PC-9 (cell line): ENCODE measurements around the gene CRYZL1. TPM values are rescaled to one million over a fixed set of nuclear protein-coding genes. Genes with fewer than 3 reads are reported as not detected.

ENCODE experiments used
- BruUV-seq: library from RNA; stranded (reverse); fragments of 400-500 nt; replicated peaks from 2 replicates; lab custom pipeline; 2021; lab: Mats Ljungman, UMichigan
- CTCF ChIA-PET: fragments of 300-600 bp; sonication (Branson Sonifier 250); formaldehyde crosslinking; loops from one replicate; lab custom pipeline; 2022; ENCODE audit warnings: antibody characterized with exemption; lab: Charles Lee
- POLR2A ChIA-PET: fragments of 300-600 bp; sonication (Branson Sonifier 250); formaldehyde crosslinking; loops from one replicate; lab custom pipeline; 2022; ENCODE audit warnings: antibody characterized with exemption; ENCODE audit not compliant: unreplicated experiment; lab: Charles Lee
- DNase-seq, 2 experiments: peaks; one replicate each; pipeline versions ENCODE4 v3.0.0 to v3.0.0-alpha.2; 2015 to 2022; ENCODE audit warnings: mixed read lengths in 1 of 2
- H2AFZ ChIP-seq: fragments of 200-600 bp; sonication (generic); 2 replicates; pipeline ENCODE4 v1.8.1; 2017; ENCODE audit warnings: antibody characterized with exemption
- H3F3A ChIP-seq: fragments of 200-600 bp; sonication (generic); 2 replicates; pipeline ENCODE4 v1.8.1; 2017; ENCODE audit warnings: antibody characterized with exemption, mild to moderate bottlenecking, low read depth; ENCODE audit not compliant: insufficient read depth
- H3K27ac ChIP-seq: fragments of 200-600 bp; sonication (generic); 2 replicates; pipeline ENCODE4 v1.6.1; 2016; ENCODE audit warnings: mixed run types
- H3K27me3 ChIP-seq: fragments of 200-600 bp; sonication (generic); 2 replicates; pipeline ENCODE4 v1.6.1; 2016; ENCODE audit warnings: low read depth, mixed run types; ENCODE audit not compliant: insufficient read depth
- H3K36me3 ChIP-seq: fragments of 200-600 bp; sonication (generic); 2 replicates; pipeline ENCODE4 v1.6.1; 2016; ENCODE audit warnings: low read depth, mixed run types
- H3K4me1 ChIP-seq: fragments of 200-600 bp; sonication (generic); replicated peaks from 2 replicates; pipeline ENCODE4 v1.6.1; 2016; ENCODE audit warnings: mixed run types; ENCODE audit not compliant: insufficient read depth
- H3K4me2 ChIP-seq: fragments of 200-600 bp; sonication (generic); 2 replicates; pipeline ENCODE4 v1.6.1; 2017; ENCODE audit warnings: mixed run types
- H3K4me3 ChIP-seq: fragments of 200-600 bp; sonication (generic); 2 replicates; pipeline ENCODE4 v1.6.1; 2016; ENCODE audit warnings: mixed run types
- H3K79me2 ChIP-seq: fragments of 200-600 bp; sonication (generic); 2 replicates; pipeline ENCODE4 v1.6.1; 2017; ENCODE audit warnings: low read depth, mixed run types
- H3K9me2 ChIP-seq: fragments of 200-600 bp; sonication (generic); 2 replicates; pipeline ENCODE4 v1.8.1; 2017; ENCODE audit warnings: mild to moderate bottlenecking; ENCODE audit not compliant: insufficient read depth
- H3K9me3 ChIP-seq: fragments of 200-600 bp; sonication (generic); 2 replicates; pipeline ENCODE4 v1.8.1; 2016; ENCODE audit warnings: low read depth; ENCODE audit not compliant: insufficient read depth
- H4K20me1 ChIP-seq: fragments of 200-600 bp; sonication (generic); 2 replicates; pipeline ENCODE4 v1.8.1; 2017; ENCODE audit not compliant: insufficient read depth
- CTCF ChIP-seq: fragments of 200-600 bp; sonication (generic); conservative IDR thresholded peaks from 2 replicates; pipeline ENCODE4 v1.6.1; 2017; ENCODE audit warnings: mixed run types, antibody characterized with exemption, mild to moderate bottlenecking, moderate library complexity
- EZH2 ChIP-seq: fragments of 200-600 bp; sonication (generic); IDR thresholded peaks from 2 replicates; pipeline ENCODE4 v1.8.0; 2017; ENCODE audit warnings: antibody characterized with exemption, low read depth
- intact Hi-C: fragments of 100-400 bp; cut with micrococcal nuclease; formaldehyde crosslinking; loops from one replicate; pipeline ENCODE4 v1.10.0; 2022; ENCODE audit not compliant: unreplicated experiment
- total RNA-seq: library from RNA; stranded (reverse); gene quantifications from 2 replicates; pipeline ENCODE4 v1.2.3, GENCODE V29; 2021

The CRYZL1 gene
- total RNA-seq, 1 experiment from 2014 or later, result 22.4 TPM

DNA sequence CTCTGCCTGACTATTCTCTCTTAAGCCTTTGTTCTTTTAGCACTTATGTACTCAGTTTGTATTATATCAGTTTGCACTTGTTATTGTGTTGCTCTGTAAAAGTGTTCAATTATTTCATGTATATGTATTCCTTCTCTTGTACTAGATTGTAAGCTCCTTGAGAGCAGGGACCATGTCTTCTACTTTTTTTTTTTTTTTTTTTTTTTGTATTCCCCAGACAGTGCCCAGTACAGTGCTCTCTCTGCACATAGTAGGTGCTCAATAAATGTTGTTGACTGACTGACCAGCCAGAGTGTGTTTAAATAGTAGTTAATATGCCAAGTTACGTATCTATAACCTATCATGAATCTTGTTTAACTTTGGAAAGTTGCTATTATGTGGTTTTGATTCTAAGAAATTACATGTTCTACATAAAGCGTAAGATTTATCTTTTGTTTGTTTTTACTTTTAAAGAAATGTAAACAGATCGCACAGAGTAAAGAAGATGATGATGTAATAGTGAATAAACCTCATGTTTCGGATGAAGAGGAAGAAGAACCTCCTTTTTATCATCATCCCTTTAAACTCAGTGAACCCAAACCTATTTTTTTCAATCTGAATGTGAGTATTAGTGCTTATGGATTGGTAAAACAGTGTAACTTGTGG is 82.6 kb downstream of the CRYZL1 start:
- H3K9me2 ChIP-seq, result no peaks in the 10 kb centered on the region
- no peaks in the 10 kb centered on the region for H3K9me3 ChIP-seq
- H4K20me1 ChIP-seq, result peaks cover 53% of the 10 kb centered on the region
- no peak overlapping the region for H3K4me2 ChIP-seq
- DNase-seq, result no peak
- no peaks in the 10 kb centered on the region for H3K27me3 ChIP-seq
- peaks cover 45% of the 10 kb centered on the region for H3K36me3 ChIP-seq
- BruUV-seq, result no TSS peak
- H3K79me2 ChIP-seq, result peaks cover 44% of the 10 kb centered on the region
- no peak overlapping the region for H3K27ac ChIP-seq
- intact Hi-C loops, result no loop called here
- POLR2A ChIA-PET, result no interaction called here
- CTCF ChIA-PET, result no interaction called here
- no peak overlapping the region for H2AFZ ChIP-seq
- H3F3A ChIP-seq, result peaks cover 5% of the 10 kb centered on the region; the same call in 1 of the 2 replicates
- no peaks in the 10 kb centered on the region for H3K4me1 ChIP-seq
- TF ChIP-seq CTCF, result no peak
- TF ChIP-seq EZH2, result no peak
- H3K4me3 ChIP-seq, result no peak overlapping the region

- POLR2A ChIA-PET, result interaction anchor here (0.6 kb wide), 1 partner anchor 258 kb away, joined by 10 read pairs; no protein-coding TSS in a partner anchor
- intact Hi-C loops, result no loop called here
- no peaks in the 10 kb centered on the region for H3K4me1 ChIP-seq
- H3K9me2 ChIP-seq, result no peaks in the 10 kb centered on the region
- CTCF ChIA-PET, result no interaction called here
- DNase-seq, result no peak
- no peak overlapping the region for H3K4me3 ChIP-seq
- H2AFZ ChIP-seq, result no peak overlapping the region
- H3K9me3 ChIP-seq, result no peaks in the 10 kb centered on the region
- no peak overlapping the region for H3K4me2 ChIP-seq
- peaks cover 65% of the 10 kb centered on the region for H4K20me1 ChIP-seq
- peaks cover 50% of the 10 kb centered on the region for H3K36me3 ChIP-seq
- H3K27me3 ChIP-seq, result no peaks in the 10 kb centered on the region
- TF ChIP-seq EZH2 (no peak), CTCF (no peak)
- BruUV-seq, result no TSS peak
- H3K79me2 ChIP-seq, result peaks cover 56% of the 10 kb centered on the region
- peaks cover 5% of the 10 kb centered on the region; the same call in 1 of the 2 replicates for H3F3A ChIP-seq
- no peak overlapping the region for H3K27ac ChIP-seq
These were observed 84.1 kb downstream of the CRYZL1 start for GRCh38 chr21:33557447-33557846.

DNA sequence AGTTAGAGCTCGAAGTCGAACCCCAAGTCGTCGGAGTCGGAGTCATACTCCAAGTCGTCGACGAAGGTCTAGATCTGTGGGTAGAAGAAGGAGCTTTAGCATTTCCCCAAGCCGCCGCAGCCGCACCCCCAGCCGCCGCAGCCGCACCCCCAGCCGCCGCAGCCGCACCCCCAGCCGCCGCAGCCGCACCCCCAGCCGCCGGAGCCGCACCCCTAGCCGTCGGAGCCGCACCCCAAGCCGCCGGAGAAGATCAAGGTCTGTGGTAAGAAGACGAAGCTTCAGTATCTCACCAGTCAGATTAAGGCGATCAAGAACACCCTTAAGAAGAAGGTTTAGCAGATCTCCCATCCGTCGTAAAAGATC is 86.6 kb downstream of the CRYZL1 start:
- Histone ChIP-seq H3F3A (peaks cover 5% of the 10 kb centered on the region; the same call in 1 of the 2 replicates), H3K9me2 (no peaks in the 10 kb centered on the region), H3K27ac (no peak overlapping the region), H3K79me2 (peaks cover 81% of the 10 kb centered on the region), H3K4me3 (no peak overlapping the region), H3K4me1 (no peaks in the 10 kb centered on the region), H3K9me3 (no peaks in the 10 kb centered on the region), H3K36me3 (peaks cover 46% of the 10 kb centered on the region), H4K20me1 (peaks cover 62% of the 10 kb centered on the region), H3K4me2 (no peak overlapping the region), H3K27me3 (no peaks in the 10 kb centered on the region), H2AFZ (no peak overlapping the region)
- CTCF ChIA-PET, result no interaction called here
- no peak for TF ChIP-seq EZH2
- TF ChIP-seq CTCF, result no peak
- POLR2A ChIA-PET, result interaction anchor here (0.6 kb wide), 1 partner anchor 22 kb away, joined by 5 read pairs; no protein-coding TSS in a partner anchor
- no peak for DNase-seq
- intact Hi-C loops, result no loop called here
- BruUV-seq, result no TSS peak
